Hepatocyte (in vitro differentiated cells): Measurements from ENCODE around the gene SFTPD. TPM values are rescaled to one million over a fixed set of nuclear protein-coding genes. Genes with fewer than 3 reads are reported as not detected.
"Not testable (repeated sequence)": the region's sequence is repeated elsewhere in the genome, so short reads cannot be mapped to it uniquely, and the experiment has no call there.

Experiments
- DNase-seq: peaks from one replicate; pipeline ENCODE4 v3.0.0-alpha.2; 2016; ENCODE audit warnings: low spot score
- H2AFZ ChIP-seq: fragments of 200-600 bp; sonication (generic); 2 replicates; pipeline ENCODE4 v1.6.0; 2016; ENCODE audit warnings: antibody characterized with exemption, mild to moderate bottlenecking
- H3K27ac ChIP-seq: fragments of 200-600 bp; sonication (generic); 2 replicates; pipeline ENCODE4 v1.5.1; 2016; ENCODE audit warnings: mild to moderate bottlenecking
- H3K27me3 ChIP-seq: fragments of 200-600 bp; sonication (generic); 2 replicates; pipeline ENCODE4 v1.6.1; 2016
- H3K36me3 ChIP-seq: fragments of 200-600 bp; sonication (generic); replicated peaks from 2 replicates; pipeline ENCODE4 v1.5.1; 2016; ENCODE audit warnings: low read depth; ENCODE audit not compliant: insufficient read depth
- H3K4me1 ChIP-seq: fragments of 200-600 bp; sonication (generic); 2 replicates; pipeline ENCODE4 v1.5.1; 2016; ENCODE audit warnings: mild to moderate bottlenecking, moderate library complexity; ENCODE audit not compliant: insufficient read depth
- H3K4me2 ChIP-seq: fragments of 200-600 bp; sonication (generic); 2 replicates; pipeline ENCODE4 v1.6.0; 2016
- H3K4me3 ChIP-seq: fragments of 200-600 bp; sonication (generic); 2 replicates; pipeline ENCODE4 v1.5.1; 2016; ENCODE audit warnings: mild to moderate bottlenecking
- H3K79me2 ChIP-seq: fragments of 200-600 bp; sonication (generic); 2 replicates; pipeline ENCODE4 v1.6.0; 2017; ENCODE audit warnings: mild to moderate bottlenecking
- H3K9me2 ChIP-seq: fragments of 200-600 bp; sonication (generic); replicated peaks from 2 replicates; pipeline ENCODE4 v1.6.0; 2017; ENCODE audit warnings: mild to moderate bottlenecking; ENCODE audit not compliant: insufficient read depth
- H3K9me3 ChIP-seq: fragments of 200-600 bp; sonication (generic); 2 replicates; pipeline ENCODE4 v1.5.1; 2016; ENCODE audit warnings: low read depth, mild to moderate bottlenecking
- H4K20me1 ChIP-seq: fragments of 200-600 bp; sonication (generic); 2 replicates; pipeline ENCODE4 v1.6.0; 2016; ENCODE audit warnings: mild to moderate bottlenecking; ENCODE audit not compliant: insufficient read depth, poor library complexity, severe bottlenecking
- EZH2 ChIP-seq: fragments of 200-600 bp; sonication (generic); IDR thresholded peaks from 2 replicates; pipeline ENCODE4 v1.6.1; 2016; ENCODE audit warnings: antibody characterized with exemption, mild to moderate bottlenecking, borderline replicate concordance
- EZH2phosphoT487 ChIP-seq: fragments of 200-600 bp; sonication (generic); IDR thresholded peaks from one replicate; pipeline ENCODE4 v1.6.1; 2018; ENCODE audit warnings: antibody characterized with exemption, mild to moderate bottlenecking, low read depth, moderate library complexity; ENCODE audit not compliant: unreplicated experiment, severe bottlenecking
- WGBS: methylation state at CpG from one replicate; pipeline ENCODE4 v1.1.6; 2016; ENCODE audit warnings: low lambda C conversion rate; ENCODE audit errors: missing lambda C conversion rate; 5-methylcytosine and 5-hydroxymethylcytosine counted together
- polyA plus RNA-seq: library from polyadenylated mRNA; unstranded; fragments of >200 nt; fragmentation: Nextera tagmentation; extraction: Ambion mirVana; gene quantifications from 2 replicates; pipeline ENCODE4 v1.2.1, GENCODE V29; 2016
- total RNA-seq: library from RNA; depleted of rRNA; stranded (reverse); fragments of >200 nt; gene quantifications from 2 replicates; pipeline ENCODE4 v1.2.3, GENCODE V29; 2014
- TF ChIP-seq, protein P1 (sequence below): fragments of 200-600 bp; sonication (generic); IDR thresholded peaks from 2 replicates; pipeline ENCODE4 v1.5.1; 2016; ENCODE audit warnings: antibody characterized with exemption, mild to moderate bottlenecking; ENCODE audit not compliant: poor library complexity

Gene SFTPD
- total and polyA plus RNA-seq, 2 experiments from 2014 or later: 55.5 to 233 TPM

DNA sequence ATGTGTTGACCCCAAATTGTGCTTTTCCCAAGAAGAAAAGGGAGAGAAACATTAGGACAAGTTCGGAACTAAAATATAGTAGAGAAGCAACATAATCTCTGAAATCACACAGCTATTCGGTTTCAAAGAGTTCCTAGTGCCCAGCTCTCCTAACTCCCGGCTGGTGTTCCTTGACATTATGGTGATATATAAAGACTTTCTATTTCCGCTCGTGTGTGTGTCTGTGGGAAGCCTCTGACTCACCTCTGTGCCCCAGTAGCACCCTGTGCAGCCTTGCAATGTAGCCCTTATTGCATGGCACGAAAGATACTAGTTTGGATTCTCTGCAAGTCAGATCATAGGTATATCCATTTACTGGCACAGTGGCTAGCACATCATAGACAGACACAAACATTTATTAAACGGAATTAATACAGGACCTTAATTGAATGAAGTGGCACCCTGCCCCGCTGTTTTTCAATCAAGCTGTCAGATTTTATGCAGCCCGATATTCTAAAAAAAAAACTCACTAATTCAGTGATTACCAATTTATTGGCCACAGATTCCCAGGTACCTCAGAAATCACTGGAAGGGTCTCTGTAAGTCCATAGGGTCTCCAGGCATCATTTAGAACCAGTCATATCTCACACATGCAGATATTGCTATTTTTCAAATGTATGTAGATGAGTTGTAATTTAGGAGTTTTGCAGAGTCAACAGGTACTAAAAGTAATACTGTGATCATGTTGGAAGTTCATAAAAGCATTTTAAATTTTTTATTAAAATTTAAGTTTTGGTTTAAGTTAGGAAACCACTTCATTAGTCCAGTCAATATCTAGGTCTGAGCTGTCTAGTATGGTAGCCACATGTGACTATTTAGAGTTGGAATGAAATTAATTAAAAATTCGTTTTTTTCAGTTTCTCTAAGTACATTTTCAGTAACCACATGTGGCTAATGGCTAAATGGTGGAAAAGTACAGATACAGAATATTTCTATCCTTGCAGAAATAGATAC is 43.3 kb downstream of the SFTPD start:
- Histone ChIP-seq H3K36me3 (no peaks in the 10 kb centered on the region), H3K9me2 (no peaks in the 10 kb centered on the region), H3K4me2 (peak overlapping the region; percentile 94), H3K79me2 (no peaks in the 10 kb centered on the region), H4K20me1 (no peaks in the 10 kb centered on the region), H3K27me3 (peaks cover 17% of the 10 kb centered on the region), H3K9me3 (no peaks in the 10 kb centered on the region), H2AFZ (peak overlapping the region; percentile 99), H3K4me3 (peak overlapping the region; percentile 97), H3K4me1 (no peaks in the 10 kb centered on the region), H3K27ac (peak overlapping the region; percentile 61)
- no peak for TF ChIP-seq EZH2phosphoT487
- TF ChIP-seq, protein P1, sequence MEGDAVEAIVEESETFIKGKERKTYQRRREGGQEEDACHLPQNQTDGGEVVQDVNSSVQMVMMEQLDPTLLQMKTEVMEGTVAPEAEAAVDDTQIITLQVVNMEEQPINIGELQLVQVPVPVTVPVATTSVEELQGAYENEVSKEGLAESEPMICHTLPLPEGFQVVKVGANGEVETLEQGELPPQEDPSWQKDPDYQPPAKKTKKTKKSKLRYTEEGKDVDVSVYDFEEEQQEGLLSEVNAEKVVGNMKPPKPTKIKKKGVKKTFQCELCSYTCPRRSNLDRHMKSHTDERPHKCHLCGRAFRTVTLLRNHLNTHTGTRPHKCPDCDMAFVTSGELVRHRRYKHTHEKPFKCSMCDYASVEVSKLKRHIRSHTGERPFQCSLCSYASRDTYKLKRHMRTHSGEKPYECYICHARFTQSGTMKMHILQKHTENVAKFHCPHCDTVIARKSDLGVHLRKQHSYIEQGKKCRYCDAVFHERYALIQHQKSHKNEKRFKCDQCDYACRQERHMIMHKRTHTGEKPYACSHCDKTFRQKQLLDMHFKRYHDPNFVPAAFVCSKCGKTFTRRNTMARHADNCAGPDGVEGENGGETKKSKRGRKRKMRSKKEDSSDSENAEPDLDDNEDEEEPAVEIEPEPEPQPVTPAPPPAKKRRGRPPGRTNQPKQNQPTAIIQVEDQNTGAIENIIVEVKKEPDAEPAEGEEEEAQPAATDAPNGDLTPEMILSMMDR: no peak
- no peak for TF ChIP-seq EZH2
- DNase-seq: peak; percentile 30
- 31% methylated on average over 9 of the region's 10 CpGs for WGBS

DNA sequence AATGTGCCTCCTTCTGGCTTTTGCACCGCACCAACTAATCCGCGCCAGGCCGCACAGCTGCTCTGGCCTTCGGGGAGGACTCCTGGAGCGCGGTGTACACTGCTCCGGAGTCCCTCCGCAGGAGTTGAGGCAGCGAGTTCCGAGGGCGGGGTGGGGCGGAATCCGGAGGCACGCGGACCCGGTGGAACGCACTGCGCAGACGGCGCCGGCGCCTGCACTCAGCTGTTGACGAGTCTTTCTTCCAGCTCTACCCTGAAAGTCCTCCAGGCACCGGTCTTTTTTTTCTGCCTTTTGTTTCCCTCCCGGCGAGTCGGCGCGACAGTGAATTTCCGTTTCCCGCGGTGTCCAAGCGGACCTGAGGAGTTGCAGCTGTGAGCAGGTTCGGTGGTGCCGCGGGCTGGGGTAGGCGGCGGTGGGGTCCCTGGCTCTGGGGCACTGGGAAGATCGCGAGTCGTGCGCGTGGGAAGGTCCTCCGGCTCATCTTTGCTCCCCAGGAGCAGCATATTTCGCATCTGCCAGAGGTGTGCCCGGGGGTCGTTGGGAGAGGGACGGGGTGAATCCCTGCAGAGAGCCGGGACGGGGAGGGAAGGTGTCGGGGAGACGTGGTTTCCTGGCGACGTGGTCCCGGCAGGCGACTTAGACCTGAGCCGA is 44.1 kb downstream of the SFTPD start:
- WGBS: 2% methylated on average over 56 of the region's 58 CpGs
- Histone ChIP-seq H3K36me3 (no peaks in the 10 kb centered on the region), H3K27me3 (peaks cover 17% of the 10 kb centered on the region), H3K9me3 (no peaks in the 10 kb centered on the region), H3K27ac (peak overlapping the region; percentile 61), H3K4me3 (peak overlapping the region; percentile 97), H3K9me2 (no peaks in the 10 kb centered on the region), H3K4me2 (peak overlapping the region; percentile 94), H4K20me1 (no peaks in the 10 kb centered on the region), H3K79me2 (no peaks in the 10 kb centered on the region), H2AFZ (peak overlapping the region; percentile 99), H3K4me1 (no peaks in the 10 kb centered on the region)
- DNase-seq: peak; percentile 72
- TF ChIP-seq EZH2phosphoT487 (no peak), EZH2 (no peak)
- TF ChIP-seq, protein P1: no peak

DNA sequence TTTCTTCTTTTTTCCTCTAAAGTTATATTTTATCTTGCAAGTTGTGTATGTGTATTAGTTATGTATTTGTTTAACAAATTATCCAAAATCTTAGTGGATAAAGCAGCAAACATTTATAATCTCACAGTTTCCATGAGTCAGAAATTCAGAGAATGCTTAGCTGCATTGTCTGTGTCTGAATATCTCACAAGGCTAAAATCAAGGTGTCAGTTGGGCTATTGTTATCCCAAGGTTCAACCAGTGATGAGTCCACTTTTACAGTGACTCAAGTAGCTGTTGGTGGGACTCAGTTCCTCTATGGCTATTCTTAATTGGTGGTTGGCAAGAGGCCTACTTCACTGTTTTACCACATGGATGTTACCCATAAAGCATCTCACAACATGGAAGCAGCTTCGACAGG is 47.3 kb downstream of the SFTPD start:
- DNase-seq, H3K4me2 ChIP-seq, H3K79me2 ChIP-seq, H3K4me1 ChIP-seq, H3K36me3 ChIP-seq, H3K27ac ChIP-seq, H4K20me1 ChIP-seq, H3K4me3 ChIP-seq, H3K9me2 ChIP-seq, H2AFZ ChIP-seq, H3K9me3 ChIP-seq: not testable (repeated sequence)
- 84% methylated on average over 1 of the region's 1 CpG for WGBS
- H3K27me3 ChIP-seq: peaks cover 17% of the 10 kb centered on the region
